K562 (cell line): ENCODE data around the gene ABHD14A. TPM values are rescaled to one million over a fixed set of nuclear protein-coding genes. Genes with fewer than 3 reads are reported as not detected.
A peak's percentile ranks its signal among the peaks of the same experiment; 100 is the strongest.

Experiments
- BHLHE40 ChIP-seq: IDR thresholded peaks from 2 replicates; pipeline ENCODE4 v1.6.1; 2011; ENCODE audit warnings: low read length, improper control_type of control experiment
- JUND ChIP-seq, 2 experiments: IDR thresholded peaks; 2 replicates in 1 of 2; 3 replicates in 1 of 2; pipeline ENCODE4 v1.6.1; 2011; ENCODE audit warnings: borderline replicate concordance in 2 of 2, low read depth in 2 of 2, low read length in 2 of 2, improper control_type of control experiment in 1 of 2, missing biosample characterization in 1 of 2, missing genetic modification characterization in 1 of 2, missing genetic modification reagents in 1 of 2
- polyA plus RNA-seq, 8 experiments: library from polyadenylated mRNA; depleted of rRNA in 4 of 8; stranded (reverse) in 5 of 8; unstranded in 3 of 8; fragments of >200 nt; fragmentation: Nextera tagmentation in 2 of 8; fragmentation: Illumina TruSeq in 1 of 8; extraction: Ambion mirVana in 2 of 8; extraction: Trizol in 1 of 8; gene quantifications; 2 replicates each; pipeline versions ENCODE4 v1.2.1 to v1.2.3, GENCODE V29; 2011 to 2014; ENCODE audit warnings: inconsistent platforms in 1 of 8, missing spikeins in 1 of 8
- total RNA-seq, 7 experiments: library from RNA; depleted of rRNA in 6 of 7; stranded (reverse); fragments of >200 nt in 6 of 7; fragmentation: Illumina TruSeq in 2 of 7; extraction: Trizol in 2 of 7; gene quantifications; 2 replicates each; pipeline versions ENCODE4 v1.2.1 to v1.2.3, GENCODE V29; 2011 to 2021; ENCODE audit warnings: low replicate concordance in 1 of 7
- TF ChIP-seq, protein P1 (sequence below): fragments of 200-600 bp; sonication (generic); IDR thresholded peaks from one replicate; pipeline ENCODE4 v1.6.1; 2012; ENCODE audit warnings: mild to moderate bottlenecking, low read depth, low read length, inconsistent platforms

The ABHD14A gene
- total and polyA plus RNA-seq, 9 of the 15 experiments (the other 6 are each of a cell fraction or from before 2014, with no cell fraction given), result 0.90 to 10.5 (median 8.3) TPM

DNA sequence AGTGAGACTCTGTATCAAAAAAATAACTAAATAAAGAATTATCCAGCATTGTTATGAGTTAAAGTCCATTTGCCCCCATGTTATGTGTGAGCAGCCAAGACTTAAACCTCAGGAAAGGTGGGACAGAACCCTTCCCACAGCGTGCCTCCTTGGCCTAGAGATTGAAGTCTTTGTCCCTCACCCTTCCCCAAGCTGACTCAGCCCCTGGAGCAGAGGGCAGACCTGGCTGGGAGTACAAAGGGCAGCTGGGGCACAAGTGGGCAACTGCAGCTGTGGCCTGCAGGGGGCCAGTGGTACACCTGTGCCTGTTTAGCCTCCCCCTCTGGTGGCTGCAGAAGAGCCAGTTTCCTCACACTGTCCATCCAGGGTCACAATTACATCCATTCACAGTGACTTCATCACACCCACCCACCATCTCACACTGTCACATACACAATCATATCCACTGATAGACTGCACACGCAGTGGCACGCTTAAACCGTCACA lies 7.5 kb downstream of the ABHD14A start (continued):
- TF ChIP-seq, protein P1, sequence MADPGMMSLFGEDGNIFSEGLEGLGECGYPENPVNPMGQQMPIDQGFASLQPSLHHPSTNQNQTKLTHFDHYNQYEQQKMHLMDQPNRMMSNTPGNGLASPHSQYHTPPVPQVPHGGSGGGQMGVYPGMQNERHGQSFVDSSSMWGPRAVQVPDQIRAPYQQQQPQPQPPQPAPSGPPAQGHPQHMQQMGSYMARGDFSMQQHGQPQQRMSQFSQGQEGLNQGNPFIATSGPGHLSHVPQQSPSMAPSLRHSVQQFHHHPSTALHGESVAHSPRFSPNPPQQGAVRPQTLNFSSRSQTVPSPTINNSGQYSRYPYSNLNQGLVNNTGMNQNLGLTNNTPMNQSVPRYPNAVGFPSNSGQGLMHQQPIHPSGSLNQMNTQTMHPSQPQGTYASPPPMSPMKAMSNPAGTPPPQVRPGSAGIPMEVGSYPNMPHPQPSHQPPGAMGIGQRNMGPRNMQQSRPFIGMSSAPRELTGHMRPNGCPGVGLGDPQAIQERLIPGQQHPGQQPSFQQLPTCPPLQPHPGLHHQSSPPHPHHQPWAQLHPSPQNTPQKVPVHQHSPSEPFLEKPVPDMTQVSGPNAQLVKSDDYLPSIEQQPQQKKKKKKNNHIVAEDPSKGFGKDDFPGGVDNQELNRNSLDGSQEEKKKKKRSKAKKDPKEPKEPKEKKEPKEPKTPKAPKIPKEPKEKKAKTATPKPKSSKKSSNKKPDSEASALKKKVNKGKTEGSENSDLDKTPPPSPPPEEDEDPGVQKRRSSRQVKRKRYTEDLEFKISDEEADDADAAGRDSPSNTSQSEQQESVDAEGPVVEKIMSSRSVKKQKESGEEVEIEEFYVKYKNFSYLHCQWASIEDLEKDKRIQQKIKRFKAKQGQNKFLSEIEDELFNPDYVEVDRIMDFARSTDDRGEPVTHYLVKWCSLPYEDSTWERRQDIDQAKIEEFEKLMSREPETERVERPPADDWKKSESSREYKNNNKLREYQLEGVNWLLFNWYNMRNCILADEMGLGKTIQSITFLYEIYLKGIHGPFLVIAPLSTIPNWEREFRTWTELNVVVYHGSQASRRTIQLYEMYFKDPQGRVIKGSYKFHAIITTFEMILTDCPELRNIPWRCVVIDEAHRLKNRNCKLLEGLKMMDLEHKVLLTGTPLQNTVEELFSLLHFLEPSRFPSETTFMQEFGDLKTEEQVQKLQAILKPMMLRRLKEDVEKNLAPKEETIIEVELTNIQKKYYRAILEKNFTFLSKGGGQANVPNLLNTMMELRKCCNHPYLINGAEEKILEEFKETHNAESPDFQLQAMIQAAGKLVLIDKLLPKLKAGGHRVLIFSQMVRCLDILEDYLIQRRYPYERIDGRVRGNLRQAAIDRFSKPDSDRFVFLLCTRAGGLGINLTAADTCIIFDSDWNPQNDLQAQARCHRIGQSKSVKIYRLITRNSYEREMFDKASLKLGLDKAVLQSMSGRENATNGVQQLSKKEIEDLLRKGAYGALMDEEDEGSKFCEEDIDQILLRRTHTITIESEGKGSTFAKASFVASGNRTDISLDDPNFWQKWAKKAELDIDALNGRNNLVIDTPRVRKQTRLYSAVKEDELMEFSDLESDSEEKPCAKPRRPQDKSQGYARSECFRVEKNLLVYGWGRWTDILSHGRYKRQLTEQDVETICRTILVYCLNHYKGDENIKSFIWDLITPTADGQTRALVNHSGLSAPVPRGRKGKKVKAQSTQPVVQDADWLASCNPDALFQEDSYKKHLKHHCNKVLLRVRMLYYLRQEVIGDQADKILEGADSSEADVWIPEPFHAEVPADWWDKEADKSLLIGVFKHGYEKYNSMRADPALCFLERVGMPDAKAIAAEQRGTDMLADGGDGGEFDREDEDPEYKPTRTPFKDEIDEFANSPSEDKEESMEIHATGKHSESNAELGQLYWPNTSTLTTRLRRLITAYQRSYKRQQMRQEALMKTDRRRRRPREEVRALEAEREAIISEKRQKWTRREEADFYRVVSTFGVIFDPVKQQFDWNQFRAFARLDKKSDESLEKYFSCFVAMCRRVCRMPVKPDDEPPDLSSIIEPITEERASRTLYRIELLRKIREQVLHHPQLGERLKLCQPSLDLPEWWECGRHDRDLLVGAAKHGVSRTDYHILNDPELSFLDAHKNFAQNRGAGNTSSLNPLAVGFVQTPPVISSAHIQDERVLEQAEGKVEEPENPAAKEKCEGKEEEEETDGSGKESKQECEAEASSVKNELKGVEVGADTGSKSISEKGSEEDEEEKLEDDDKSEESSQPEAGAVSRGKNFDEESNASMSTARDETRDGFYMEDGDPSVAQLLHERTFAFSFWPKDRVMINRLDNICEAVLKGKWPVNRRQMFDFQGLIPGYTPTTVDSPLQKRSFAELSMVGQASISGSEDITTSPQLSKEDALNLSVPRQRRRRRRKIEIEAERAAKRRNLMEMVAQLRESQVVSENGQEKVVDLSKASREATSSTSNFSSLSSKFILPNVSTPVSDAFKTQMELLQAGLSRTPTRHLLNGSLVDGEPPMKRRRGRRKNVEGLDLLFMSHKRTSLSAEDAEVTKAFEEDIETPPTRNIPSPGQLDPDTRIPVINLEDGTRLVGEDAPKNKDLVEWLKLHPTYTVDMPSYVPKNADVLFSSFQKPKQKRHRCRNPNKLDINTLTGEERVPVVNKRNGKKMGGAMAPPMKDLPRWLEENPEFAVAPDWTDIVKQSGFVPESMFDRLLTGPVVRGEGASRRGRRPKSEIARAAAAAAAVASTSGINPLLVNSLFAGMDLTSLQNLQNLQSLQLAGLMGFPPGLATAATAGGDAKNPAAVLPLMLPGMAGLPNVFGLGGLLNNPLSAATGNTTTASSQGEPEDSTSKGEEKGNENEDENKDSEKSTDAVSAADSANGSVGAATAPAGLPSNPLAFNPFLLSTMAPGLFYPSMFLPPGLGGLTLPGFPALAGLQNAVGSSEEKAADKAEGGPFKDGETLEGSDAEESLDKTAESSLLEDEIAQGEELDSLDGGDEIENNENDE, result no peak
- 0 out of 2 replicates have a peak, but pooled peaks have one; percentile 7 for TF ChIP-seq JUND (IDR thresholded peaks at IDR 0.05; ENCODE audit: borderline replicate concordance, low read depth, low read length)
- TF ChIP-seq JUND (tag; IDR thresholded peaks at IDR 0.05; ENCODE audit: borderline replicate concordance, low read depth, low read length), result no peak
- TF ChIP-seq BHLHE40, result peak; percentile 43; the same call in 1 of the 2 replicates
